ENCODE data around the gene NEIL1.
"Not testable (repeated sequence)": the region's sequence is repeated elsewhere in the genome, so short reads cannot be mapped to it uniquely, and the experiment has no call there.

NEIL1 gene

GRCh38 chr15:75383986-75384385 is 37.1 kb downstream of the NEIL1 start:
- DNase-seq = not testable (repeated sequence)

- DNase-seq = no peak
Observed at GRCh38 chr15:75389791-75390382, 43.0 kb downstream of the NEIL1 start.

GRCh38 chr15:75397494-75397893 is 50.7 kb downstream of the NEIL1 start:
- no peak for DNase-seq

- DNase-seq = no peak
Observed at GRCh38 chr15:75403892-75404291, 57.1 kb downstream of the NEIL1 start.

Measured in femur (tissue), 1 donor.